ENCODE measurements around the gene RPLP2.

DNA sequence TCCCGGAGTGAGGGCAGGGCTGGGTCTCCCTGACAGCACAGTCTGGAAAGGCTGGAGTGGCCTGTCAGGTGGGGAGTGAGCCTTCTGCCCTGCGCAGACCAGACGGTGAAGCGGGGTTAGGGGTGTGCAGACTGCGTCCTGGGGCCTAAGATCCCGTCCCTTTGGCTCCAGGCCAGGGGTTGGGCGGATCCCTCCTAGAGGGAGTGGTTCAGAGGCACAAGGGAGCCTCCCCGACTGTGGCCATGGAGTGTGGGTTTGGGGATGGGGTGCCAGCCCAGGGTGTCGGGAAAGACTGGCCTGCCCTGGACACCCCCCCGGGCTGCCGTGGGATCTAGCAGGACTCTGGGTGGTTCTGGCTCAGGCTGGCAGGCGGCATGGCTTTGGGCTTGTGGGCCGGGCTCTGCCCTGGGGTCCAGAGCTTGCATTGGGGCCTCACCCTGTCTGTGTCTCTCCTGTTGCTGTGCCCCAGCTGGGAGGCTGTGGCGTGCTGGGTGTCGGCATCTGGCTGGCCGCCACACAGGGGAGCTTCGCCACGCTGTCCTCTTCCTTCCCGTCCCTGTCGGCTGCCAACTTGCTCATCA is 52.4 kb downstream of the RPLP2 start:
- TF ChIP-seq, protein P1, sequence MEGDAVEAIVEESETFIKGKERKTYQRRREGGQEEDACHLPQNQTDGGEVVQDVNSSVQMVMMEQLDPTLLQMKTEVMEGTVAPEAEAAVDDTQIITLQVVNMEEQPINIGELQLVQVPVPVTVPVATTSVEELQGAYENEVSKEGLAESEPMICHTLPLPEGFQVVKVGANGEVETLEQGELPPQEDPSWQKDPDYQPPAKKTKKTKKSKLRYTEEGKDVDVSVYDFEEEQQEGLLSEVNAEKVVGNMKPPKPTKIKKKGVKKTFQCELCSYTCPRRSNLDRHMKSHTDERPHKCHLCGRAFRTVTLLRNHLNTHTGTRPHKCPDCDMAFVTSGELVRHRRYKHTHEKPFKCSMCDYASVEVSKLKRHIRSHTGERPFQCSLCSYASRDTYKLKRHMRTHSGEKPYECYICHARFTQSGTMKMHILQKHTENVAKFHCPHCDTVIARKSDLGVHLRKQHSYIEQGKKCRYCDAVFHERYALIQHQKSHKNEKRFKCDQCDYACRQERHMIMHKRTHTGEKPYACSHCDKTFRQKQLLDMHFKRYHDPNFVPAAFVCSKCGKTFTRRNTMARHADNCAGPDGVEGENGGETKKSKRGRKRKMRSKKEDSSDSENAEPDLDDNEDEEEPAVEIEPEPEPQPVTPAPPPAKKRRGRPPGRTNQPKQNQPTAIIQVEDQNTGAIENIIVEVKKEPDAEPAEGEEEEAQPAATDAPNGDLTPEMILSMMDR (conservative IDR thresholded peaks at IDR 0.05), result no peak
- TF ChIP-seq EZH2 (IDR thresholded peaks at IDR 0.05; ENCODE audit: low read depth), result no peak
